HEK293T (cell line): ENCODE measurements around the gene TMEM245.

Experiments
- ARNT ChIP-seq: fragments of 450-650 bp; IDR thresholded peaks from 2 replicates; pipeline ENCODE4 v1.6.1; 2017; ENCODE audit warnings: mild to moderate bottlenecking
- BHLHE40 ChIP-seq: fragments of 450-650 bp; IDR thresholded peaks from 2 replicates; pipeline ENCODE4 v1.6.1; 2016; ENCODE audit warnings: mild to moderate bottlenecking, moderate library complexity, borderline replicate concordance
- ELF4 ChIP-seq: fragments of 450-650 bp; IDR thresholded peaks from 2 replicates; pipeline ENCODE4 v1.6.1; 2017; ENCODE audit warnings: antibody characterized with exemption
- FOXA1 ChIP-seq: fragments of 450-650 bp; IDR thresholded peaks from 2 replicates; pipeline ENCODE4 v1.6.1; 2016; ENCODE audit warnings: mild to moderate bottlenecking
- FOXK2 ChIP-seq: fragments of 450-650 bp; IDR thresholded peaks from 2 replicates; pipeline ENCODE4 v1.6.1; 2016; ENCODE audit warnings: mild to moderate bottlenecking
- FOXM1 ChIP-seq: fragments of 450-650 bp; IDR thresholded peaks from 2 replicates; pipeline ENCODE4 v1.6.1; 2017; ENCODE audit warnings: mild to moderate bottlenecking, borderline replicate concordance
- NFRKB ChIP-seq: fragments of 450-650 bp; IDR thresholded peaks from 2 replicates; pipeline ENCODE4 v1.6.1; 2016; ENCODE audit warnings: mild to moderate bottlenecking, moderate library complexity
- PKNOX1 ChIP-seq: fragments of 450-650 bp; IDR thresholded peaks from 2 replicates; pipeline ENCODE4 v1.6.1; 2016
- SP1 ChIP-seq: fragments of 450-650 bp; IDR thresholded peaks from 2 replicates; pipeline ENCODE4 v1.6.1; 2017
- SUZ12 ChIP-seq: fragments of 450-650 bp; IDR thresholded peaks from 2 replicates; pipeline ENCODE4 v1.6.1; 2016; ENCODE audit warnings: mild to moderate bottlenecking
- TARDBP ChIP-seq: fragments of 450-650 bp; IDR thresholded peaks from 2 replicates; pipeline ENCODE4 v1.6.1; 2016
- ZNF384 ChIP-seq: fragments of 450-650 bp; IDR thresholded peaks from 2 replicates; pipeline ENCODE4 v1.6.1; 2016

GRCh38 chr9:109168170-109168569, 48.4 kb upstream of the TMEM245 start:
- TF ChIP-seq BHLHE40 (no peak), SP1 (no peak), FOXK2 (no peak), ARNT (no peak), TARDBP (no peak), ZNF384 (no peak), PKNOX1 (no peak), ELF4 (no peak), FOXM1 (no peak), FOXA1 (no peak), NFRKB (no peak), SUZ12 (no peak)
